H9 (cell line): ENCODE measurements around the gene UCP2. TPM values are rescaled to one million over a fixed set of nuclear protein-coding genes. Genes with fewer than 3 reads are reported as not detected.

ENCODE experiments used
- DNase-seq: peaks from one replicate; pipeline ENCODE4 v3.0.0-alpha.2; 2017
- H2AFZ ChIP-seq: one replicate; pipeline ENCODE4 v1.6.1; 2013; ENCODE audit warnings: mild to moderate bottlenecking, low read length, control low read depth, moderate library complexity
- H2AK5ac ChIP-seq: 2 replicates; pipeline ENCODE4 v1.6.1; 2013; ENCODE audit warnings: low read length, control low read depth, mixed read lengths; ENCODE audit not compliant: insufficient read length
- H2BK120ac ChIP-seq: one replicate; pipeline ENCODE4 v1.6.1; 2013; ENCODE audit warnings: low read depth, mild to moderate bottlenecking, low read length, control low read depth, inconsistent platforms; ENCODE audit not compliant: poor library complexity, severe bottlenecking
- H2BK12ac ChIP-seq: 2 replicates; pipeline ENCODE4 v1.6.1; 2013; ENCODE audit warnings: low read length, control low read depth, mixed read lengths, low read depth; ENCODE audit not compliant: insufficient read length
- H2BK15ac ChIP-seq: 2 replicates; pipeline ENCODE4 v1.6.1; 2013; ENCODE audit warnings: low read depth, low read length, control low read depth
- H2BK20ac ChIP-seq: one replicate; pipeline ENCODE4 v1.6.1; 2013; ENCODE audit warnings: low read depth, mild to moderate bottlenecking, low read length, control low read depth, inconsistent platforms; ENCODE audit not compliant: poor library complexity, severe bottlenecking
- H2BK5ac ChIP-seq: 2 replicates; pipeline ENCODE4 v1.6.1; 2013; ENCODE audit warnings: low read length, control low read depth, mixed read lengths; ENCODE audit not compliant: insufficient read length
- H3K14ac ChIP-seq: 2 replicates; pipeline ENCODE4 v1.6.1; 2013; ENCODE audit warnings: low read length, control low read depth; ENCODE audit not compliant: insufficient read depth
- H3K18ac ChIP-seq: 2 replicates; pipeline ENCODE4 v1.6.1; 2013; ENCODE audit warnings: low read depth, mild to moderate bottlenecking, mixed read lengths, low read length, control low read depth; ENCODE audit not compliant: insufficient read length
- H3K23ac ChIP-seq: 2 replicates; pipeline ENCODE4 v1.6.1; 2013; ENCODE audit warnings: low read length, control low read depth, mixed read lengths, low read depth; ENCODE audit not compliant: insufficient read length
- H3K23me2 ChIP-seq: 2 replicates; pipeline ENCODE4 v1.6.1; 2013; ENCODE audit warnings: low read depth, mild to moderate bottlenecking, mixed read lengths, low read length, control low read depth; ENCODE audit not compliant: insufficient read length, poor library complexity, severe bottlenecking
- H3K27ac ChIP-seq: 2 replicates; pipeline ENCODE4 v1.5.1; 2013; ENCODE audit warnings: low read length, control low read depth, mixed read lengths, low read depth; ENCODE audit not compliant: insufficient read length
- H3K27me3 ChIP-seq: 2 replicates; pipeline ENCODE4 v1.6.1; 2013; ENCODE audit warnings: low read length, control low read depth, inconsistent platforms; ENCODE audit not compliant: insufficient read depth
- H3K4ac ChIP-seq: 2 replicates; pipeline ENCODE4 v1.6.1; 2013; ENCODE audit warnings: low read depth, mild to moderate bottlenecking, control low read depth, inconsistent platforms, low read length, moderate library complexity
- H3K4me1 ChIP-seq: 2 replicates; pipeline ENCODE4 v1.6.1; 2013; ENCODE audit warnings: low read length, control low read depth, inconsistent platforms; ENCODE audit not compliant: insufficient read depth
- H3K4me2 ChIP-seq: 2 replicates; pipeline ENCODE4 v1.6.1; 2013; ENCODE audit warnings: low read length, control low read depth, mixed read lengths; ENCODE audit not compliant: insufficient read length, insufficient read depth
- H3K56ac ChIP-seq: 2 replicates; pipeline ENCODE4 v1.6.1; 2013; ENCODE audit warnings: low read depth, mild to moderate bottlenecking, mixed read lengths, low read length, control low read depth; ENCODE audit not compliant: insufficient read length
- H3K79me1 ChIP-seq: 2 replicates; pipeline ENCODE4 v1.6.1; 2013; ENCODE audit warnings: low read depth, mild to moderate bottlenecking, moderate library complexity, low read length, control low read depth, inconsistent platforms; ENCODE audit not compliant: insufficient read depth, poor library complexity, severe bottlenecking
- H3K79me2 ChIP-seq: 2 replicates; pipeline ENCODE4 v1.6.1; 2013; ENCODE audit warnings: low read length, control low read depth, inconsistent platforms; ENCODE audit not compliant: insufficient read depth
- H3K9ac ChIP-seq: 2 replicates; pipeline ENCODE4 v1.6.1; 2013; ENCODE audit warnings: low read length, control low read depth, mixed read lengths; ENCODE audit not compliant: insufficient read length; ENCODE audit errors: extremely low read depth
- H3K9me3 ChIP-seq: one replicate; pipeline ENCODE4 v1.6.1; 2013; ENCODE audit warnings: low read depth, low read length, inconsistent platforms; ENCODE audit not compliant: control insufficient read depth
- H3T11ph ChIP-seq: one replicate; pipeline ENCODE4 v1.6.1; 2013; ENCODE audit warnings: mild to moderate bottlenecking, low read length, control low read depth, inconsistent platforms
- H4K20me1 ChIP-seq: one replicate; pipeline ENCODE4 v1.6.1; 2013; ENCODE audit not compliant: control insufficient read depth, insufficient read length, insufficient read depth
- H4K5ac ChIP-seq: 2 replicates; pipeline ENCODE4 v1.6.1; 2013; ENCODE audit warnings: low read depth, mild to moderate bottlenecking, mixed read lengths, low read length, control low read depth; ENCODE audit not compliant: insufficient read length
- H4K8ac ChIP-seq: replicated peaks from 2 replicates; pipeline ENCODE4 v1.6.1; 2013; ENCODE audit warnings: low read length, control low read depth, mixed read lengths, low read depth; ENCODE audit not compliant: insufficient read length
- H4K91ac ChIP-seq: 2 replicates; pipeline ENCODE4 v1.6.1; 2013; ENCODE audit warnings: low read depth, mild to moderate bottlenecking, moderate library complexity, mixed read lengths, low read length, control low read depth; ENCODE audit not compliant: insufficient read length
- H3K27ac Mint-ChIP-seq, 3 experiments: 2 replicates in 2 of 3; 3 replicates in 1 of 3; pipeline ENCODE4 v1.8.0; 2020 to 2021; ENCODE audit warnings: mixed read lengths in 3 of 3, mild to moderate bottlenecking in 1 of 3, moderate library complexity in 1 of 3
- H3K27me3 Mint-ChIP-seq: 2 replicates; pipeline ENCODE4 v1.8.0; 2021; ENCODE audit warnings: low read depth, mild to moderate bottlenecking, moderate library complexity, mixed read lengths
- H3K36me3 Mint-ChIP-seq, 3 experiments: 2 replicates in 2 of 3; 3 replicates in 1 of 3; pipeline ENCODE4 v1.8.0; 2020 to 2021; ENCODE audit warnings: low read depth in 3 of 3, mixed read lengths in 3 of 3; ENCODE audit not compliant: insufficient read depth in 1 of 3
- H3K4me1 Mint-ChIP-seq, 2 experiments: 2 replicates each; pipeline ENCODE4 v1.8.0; 2020; ENCODE audit warnings: mixed read lengths in 2 of 2
- H3K4me3 Mint-ChIP-seq, 2 experiments: 2 replicates in 1 of 2; 3 replicates in 1 of 2; pipeline ENCODE4 v1.8.0; 2020 to 2021; ENCODE audit warnings: mild to moderate bottlenecking in 2 of 2, mixed read lengths in 2 of 2, moderate library complexity in 1 of 2
- H3K9me3 Mint-ChIP-seq, 2 experiments: 2 replicates in 1 of 2; 3 replicates in 1 of 2; pipeline ENCODE4 v1.8.0; 2020; ENCODE audit warnings: mild to moderate bottlenecking in 2 of 2, mixed read lengths in 2 of 2, moderate library complexity in 1 of 2
- WGBS: extraction: QIAGEN DNeasy Blood & Tissue Kit; methylation state at CpG from one replicate; pipeline ENCODE4 v1.1.7; 2013; ENCODE audit warnings: missing lambda C conversion rate, low lambda C conversion rate, mixed read lengths; ENCODE audit not compliant: insufficient read length; ENCODE audit errors: extremely low coverage; 5-methylcytosine and 5-hydroxymethylcytosine counted together
- total RNA-seq: library from RNA; stranded (reverse); gene quantifications from 2 replicates; pipeline ENCODE4 v1.2.1, GENCODE V29; 2021
- TF ChIP-seq, protein P1 (sequence below): fragments of 200-600 bp; sonication (generic); conservative IDR thresholded peaks from 3 replicates; pipeline ENCODE4 v1.8.0; 2021; ENCODE audit warnings: antibody characterized with exemption, mild to moderate bottlenecking

The UCP2 gene
- total RNA-seq, 1 experiment from 2014 or later, result 62.1 TPM

GRCh38 chr11:73977856-73978519, 4.7 kb downstream of the UCP2 start:
- Mint-ChIP-seq H3K4me3 (no peak overlapping the region), H3K27ac (no peak overlapping the region; a peak in 1 of 7 replicates), H3K9me3 (no peaks in the 10 kb centered on the region; a peak in 1 of 5 replicates), H3K36me3 (peaks cover 57 to 78% (median 77%) of the 10 kb centered on the region in 3 experiments; a peak in 6 of 7 replicates), H3K4me1 (peaks cover 26 to 37% of the 10 kb centered on the region in 2 experiments), H3K27me3 (peaks cover 8% of the 10 kb centered on the region)
- Histone ChIP-seq H4K20me1 (no peaks in the 10 kb centered on the region), H3K27ac (no peak overlapping the region), H3K27me3 (no peaks in the 10 kb centered on the region), H3K79me1 (no peaks in the 10 kb centered on the region), H4K91ac (no peak overlapping the region), H2BK120ac (no peak overlapping the region), H3T11ph (no peak overlapping the region), H4K8ac (no peak overlapping the region), H3K14ac (no peak overlapping the region), H2BK15ac (no peak overlapping the region), H3K56ac (no peak overlapping the region), H4K5ac (no peak overlapping the region), H2AFZ (no peak overlapping the region), H3K23me2 (peaks cover 10% of the 10 kb centered on the region), H3K4ac (no peak overlapping the region), H2BK5ac (no peak overlapping the region), H2BK20ac (no peak overlapping the region), H2BK12ac (no peak overlapping the region), H3K79me2 (0 out of 2 replicates have a peak, but pooled peaks cover 2% of the 10 kb centered on the region), H3K4me1 (no peaks in the 10 kb centered on the region; the same call in 1 of the 2 replicates), H3K18ac (no peak overlapping the region), H2AK5ac (no peak overlapping the region), H3K23ac (no peak overlapping the region), H3K9ac (no peak overlapping the region), H3K4me2 (no peak overlapping the region), H3K9me3 (no peaks in the 10 kb centered on the region)
- WGBS, result no CpG with 5 or more reads among the region's 18 CpGs
- TF ChIP-seq, protein P1, sequence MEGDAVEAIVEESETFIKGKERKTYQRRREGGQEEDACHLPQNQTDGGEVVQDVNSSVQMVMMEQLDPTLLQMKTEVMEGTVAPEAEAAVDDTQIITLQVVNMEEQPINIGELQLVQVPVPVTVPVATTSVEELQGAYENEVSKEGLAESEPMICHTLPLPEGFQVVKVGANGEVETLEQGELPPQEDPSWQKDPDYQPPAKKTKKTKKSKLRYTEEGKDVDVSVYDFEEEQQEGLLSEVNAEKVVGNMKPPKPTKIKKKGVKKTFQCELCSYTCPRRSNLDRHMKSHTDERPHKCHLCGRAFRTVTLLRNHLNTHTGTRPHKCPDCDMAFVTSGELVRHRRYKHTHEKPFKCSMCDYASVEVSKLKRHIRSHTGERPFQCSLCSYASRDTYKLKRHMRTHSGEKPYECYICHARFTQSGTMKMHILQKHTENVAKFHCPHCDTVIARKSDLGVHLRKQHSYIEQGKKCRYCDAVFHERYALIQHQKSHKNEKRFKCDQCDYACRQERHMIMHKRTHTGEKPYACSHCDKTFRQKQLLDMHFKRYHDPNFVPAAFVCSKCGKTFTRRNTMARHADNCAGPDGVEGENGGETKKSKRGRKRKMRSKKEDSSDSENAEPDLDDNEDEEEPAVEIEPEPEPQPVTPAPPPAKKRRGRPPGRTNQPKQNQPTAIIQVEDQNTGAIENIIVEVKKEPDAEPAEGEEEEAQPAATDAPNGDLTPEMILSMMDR, result no peak
- DNase-seq, result no peak
